HCT116 (cell line): ENCODE data around the gene NRBF2. TPM values are rescaled to one million over a fixed set of nuclear protein-coding genes. Genes with fewer than 3 reads are reported as not detected.

Experiments
- ATAC-seq: fragments of 200-7000 bp; cut with Tn5 transposase; 2 replicates; pipeline ENCODE4 v1.9.1; 2020; ENCODE audit warnings: mild to moderate bottlenecking, moderate library complexity
- BruUV-seq: library from RNA; stranded (reverse); fragments of 400-500 nt; replicated peaks from 2 replicates; lab custom pipeline; 2021; lab: Mats Ljungman, UMichigan
- CTCF ChIA-PET: fragments of 300-600 bp; sonication (Branson Sonifier 250); formaldehyde crosslinking; loops from one replicate; lab custom pipeline; 2021; ENCODE audit warnings: antibody characterized with exemption; lab: Charles Lee
- POLR2A ChIA-PET: fragments of 300-600, 350-600 bp; sonication (Branson Sonifier 250); formaldehyde crosslinking; loops from one replicate; lab custom pipeline; 2021; ENCODE audit warnings: antibody characterized with exemption; lab: Charles Lee
- RAD21 ChIA-PET, 2 experiments: fragments of 300-600 bp; sonication (Branson Sonifier 250); formaldehyde crosslinking; loops; one replicate each; lab custom pipeline; 2023; ENCODE audit warnings: low total read pairs in 2 of 2; ENCODE audit not compliant: uncharacterized antibody in 2 of 2, unreplicated experiment in 2 of 2, low non-redundant PET in 1 of 2; lab: Charles Lee
- DNase-seq: peaks from one replicate; pipeline ENCODE4 v3.0.0-alpha.2; 2010; ENCODE audit warnings: low read depth, low spot score
- H2AFZ ChIP-seq: fragments of 200-600 bp; shearing (Covaris generic), sonication (generic); 2 replicates; pipeline ENCODE4 v1.6.1; 2017; ENCODE audit warnings: low read depth, mixed run types, mixed read lengths, antibody characterized with exemption, low read length; ENCODE audit not compliant: poor library complexity, severe bottlenecking
- H3K27ac ChIP-seq: 2 replicates; pipeline ENCODE4 v1.5.1; 2012; ENCODE audit warnings: low read depth, low read length
- H3K27me3 ChIP-seq: fragments of 200-600 bp; sonication (generic); 2 replicates; pipeline ENCODE4 v1.6.1; 2016; ENCODE audit warnings: mixed run types, low read length, mixed read lengths; ENCODE audit not compliant: insufficient read depth
- H3K36me3 ChIP-seq, 2 experiments: fragments of 200-500 bp in 1 of 2; fragments of 200-600 bp in 1 of 2; sonication (Bioruptor generic) in 1 of 2; sonication (generic) in 1 of 2; 2 replicates each; pipeline versions ENCODE4 v1.5.1 to v1.6.1; 2014 to 2016; ENCODE audit warnings: low read length in 2 of 2, inconsistent platforms in 1 of 2, mixed read lengths in 1 of 2, mixed run types in 1 of 2; ENCODE audit not compliant: insufficient read depth in 2 of 2, control insufficient read depth in 1 of 2
- H3K4me1 ChIP-seq, 2 experiments: fragments of 200-600 bp in 1 of 2; sonication (generic) in 1 of 2; 2 replicates each; pipeline versions ENCODE4 v1.5.1 to v1.6.1; 2012 to 2017; ENCODE audit warnings: low read length in 2 of 2, inconsistent platforms in 1 of 2, mild to moderate bottlenecking in 1 of 2, mixed read lengths in 1 of 2, mixed run types in 1 of 2, moderate library complexity in 1 of 2; ENCODE audit not compliant: insufficient read depth in 2 of 2, control insufficient read depth in 1 of 2
- H3K4me2 ChIP-seq: fragments of 200-600 bp; sonication (generic); 2 replicates; pipeline ENCODE4 v1.6.1; 2017; ENCODE audit warnings: mixed run types, low read length, mixed read lengths
- H3K4me3 ChIP-seq, 2 experiments: fragments of 200-600 bp in 1 of 2; sonication (generic) in 1 of 2; replicated peaks in 1 of 2; 2 replicates each; pipeline ENCODE4 v1.5.1; 2011 to 2016; ENCODE audit warnings: low read length in 2 of 2, control low read depth in 1 of 2, low read depth in 1 of 2, mild to moderate bottlenecking in 1 of 2, mixed read lengths in 1 of 2, mixed run types in 1 of 2
- H3K79me2 ChIP-seq: fragments of 200-600 bp; sonication (generic); 2 replicates; pipeline ENCODE4 v1.6.1; 2017; ENCODE audit warnings: mild to moderate bottlenecking, mixed run types, low read length, moderate library complexity, mixed read lengths; ENCODE audit not compliant: insufficient read depth
- H3K9ac ChIP-seq: fragments of 200-600 bp; sonication (generic); 2 replicates; pipeline ENCODE4 v1.6.1; 2016; ENCODE audit warnings: low read length, mixed read lengths
- H3K9me2 ChIP-seq: fragments of 200-600 bp; sonication (generic), shearing (Covaris generic); 2 replicates; pipeline ENCODE4 v1.6.1; 2017; ENCODE audit warnings: mixed run types, mild to moderate bottlenecking, moderate library complexity; ENCODE audit not compliant: insufficient read depth
- H3K9me3 ChIP-seq, 2 experiments: fragments of 200-500 bp in 1 of 2; fragments of 200-600 bp in 1 of 2; sonication (Bioruptor generic) in 1 of 2; sonication (generic) in 1 of 2; 2 replicates each; pipeline ENCODE4 v1.6.1; 2014 to 2017; ENCODE audit warnings: low read length in 2 of 2, mixed read lengths in 2 of 2, inconsistent platforms in 1 of 2, low read depth in 1 of 2, mild to moderate bottlenecking in 1 of 2, mixed run types in 1 of 2, moderate library complexity in 1 of 2; ENCODE audit not compliant: control insufficient read depth in 1 of 2, insufficient read depth in 1 of 2
- H4K20me1 ChIP-seq: fragments of 200-600 bp; sonication (generic), shearing (Covaris generic); 2 replicates; pipeline ENCODE4 v1.6.1; 2017; ENCODE audit warnings: mixed run types, mild to moderate bottlenecking, moderate library complexity; ENCODE audit not compliant: insufficient read depth
- ATF3 ChIP-seq: IDR thresholded peaks from 2 replicates; pipeline ENCODE4 v1.6.1; 2012
- CBX3 ChIP-seq: IDR thresholded peaks from 2 replicates; pipeline ENCODE4 v1.6.1; 2012; ENCODE audit warnings: low read depth
- CTCF ChIP-seq, 3 experiments: fragments of 200-600 bp in 1 of 3; sonication (generic) in 1 of 3; IDR thresholded peaks in 2 of 3; conservative IDR thresholded peaks in 1 of 3; 2 replicates each; pipeline ENCODE4 v1.5.1; 2012 to 2017; ENCODE audit warnings: low read depth in 2 of 3, low read length in 2 of 3, antibody characterized with exemption in 1 of 3, borderline replicate concordance in 1 of 3, control low read depth in 1 of 3, mild to moderate bottlenecking in 1 of 3, mixed read lengths in 1 of 3, mixed run types in 1 of 3, moderate library complexity in 1 of 3; ENCODE audit not compliant: insufficient read depth in 1 of 3
- EGR1 ChIP-seq: IDR thresholded peaks from 2 replicates; pipeline ENCODE4 v1.6.1; 2012; ENCODE audit warnings: low read depth
- ELF1 ChIP-seq: IDR thresholded peaks from 2 replicates; pipeline ENCODE4 v1.6.1; 2012; ENCODE audit warnings: low read depth, borderline replicate concordance
- EZH2 ChIP-seq: fragments of 200-600 bp; sonication (generic); IDR thresholded peaks from 2 replicates; pipeline ENCODE4 v1.6.1; 2017; ENCODE audit warnings: antibody characterized with exemption, mixed run types
- MAX ChIP-seq: IDR thresholded peaks from 2 replicates; pipeline ENCODE4 v1.6.1; 2012
- SIN3A ChIP-seq: IDR thresholded peaks from 2 replicates; pipeline ENCODE4 v1.6.1; 2012; ENCODE audit warnings: low read depth
- TCF7L2 ChIP-seq: IDR thresholded peaks from 2 replicates; pipeline ENCODE4 v1.7.0; 2011; ENCODE audit warnings: borderline replicate concordance, inconsistent platforms; ENCODE audit not compliant: insufficient read depth, insufficient read length; ENCODE audit errors: extremely low read depth
- intact Hi-C: fragments of 100-400 bp; cut with micrococcal nuclease; formaldehyde crosslinking; loops from 2 replicates; pipeline ENCODE4 v1.10.0; 2022
- total RNA-seq: library from RNA; stranded (reverse); gene quantifications from one replicate; pipeline ENCODE4 v1.2.1, GENCODE V29; 2021; ENCODE audit not compliant: unreplicated experiment

The NRBF2 gene
- total RNA-seq, 1 experiment from 2014 or later, result 20.2 TPM

GRCh38 chr10:63199716-63200115 is 66.6 kb downstream of the NRBF2 start:
- no TSS peak for BruUV-seq
- TF ChIP-seq ELF1 (no peak), SIN3A (no peak), MAX (no peak)
- ChIA-PET RAD21 (no interaction called here), POLR2A (no interaction called here), CTCF (interaction anchor here (2.0 kb wide), 1 partner anchor 520 kb away, joined by 5 read pairs; no protein-coding TSS in a partner anchor)
- peaks cover 4% of the 10 kb centered on the region for H4K20me1 ChIP-seq
- H3K27me3 ChIP-seq, result no peaks in the 10 kb centered on the region
- H3K4me1 ChIP-seq, result no peaks in the 10 kb centered on the region
- no peaks in the 10 kb centered on the region for H3K9me2 ChIP-seq
- H2AFZ ChIP-seq, result no peak overlapping the region
- intact Hi-C loops, result no loop called here
- H3K4me2 ChIP-seq, result no peak overlapping the region
- H3K36me3 ChIP-seq, result peaks cover 3 to 14% of the 10 kb centered on the region in 2 experiments
- H3K27ac ChIP-seq, result no peak overlapping the region
- DNase-seq (no peak), ATAC-seq (no peak)
- no peaks in the 10 kb centered on the region for H3K9me3 ChIP-seq
- H3K4me3 ChIP-seq, result no peak overlapping the region
- H3K79me2 ChIP-seq, result peaks cover 18% of the 10 kb centered on the region
- no peak overlapping the region for H3K9ac ChIP-seq

- ChIA-PET RAD21 (no interaction called here), POLR2A (no interaction called here), CTCF (interaction anchor here (2.0 kb wide), 1 partner anchor 520 kb away, joined by 5 read pairs; no protein-coding TSS in a partner anchor)
- Histone ChIP-seq H3K79me2 (peaks cover 18% of the 10 kb centered on the region), H3K9me3 (no peaks in the 10 kb centered on the region), H2AFZ (no peak overlapping the region), H4K20me1 (peaks cover 4% of the 10 kb centered on the region), H3K4me1 (no peaks in the 10 kb centered on the region), H3K27me3 (no peaks in the 10 kb centered on the region), H3K27ac (no peak overlapping the region), H3K4me2 (no peak overlapping the region), H3K9me2 (no peaks in the 10 kb centered on the region), H3K4me3 (no peak overlapping the region), H3K36me3 (peaks cover 0 to 14% of the 10 kb centered on the region in 2 experiments; a peak in 3 of 4 replicates), H3K9ac (no peak overlapping the region)
- ATAC-seq, result no peak
- BruUV-seq, result no TSS peak
- TF ChIP-seq TCF7L2, result no peak
- no peak for TF ChIP-seq EZH2
- no peak for TF ChIP-seq CTCF (IDR thresholded peaks at IDR 0.05 in 2 of 3, conservative IDR thresholded peaks at IDR 0.05 in 1 of 3; ENCODE audit: borderline replicate concordance in 1 of 3, insufficient read depth in 1 of 3, low read depth in 2 of 3, low read length in 2 of 3)
- TF ChIP-seq CBX3, result no peak
- no peak for TF ChIP-seq EGR1
- no peak for TF ChIP-seq SIN3A
- no peak for TF ChIP-seq ATF3
- DNase-seq, result no peak
- intact Hi-C loops, result no loop called here
Measured at GRCh38 chr10:63200431-63200830, 67.3 kb downstream of the NRBF2 start.
